ENCODE data around the gene TP63. TPM values are rescaled to one million over a fixed set of nuclear protein-coding genes. Genes with fewer than 3 reads are reported as not detected.

TP63 gene
- total RNA-seq, 1 experiment from 2014 or later = not detected

DNA sequence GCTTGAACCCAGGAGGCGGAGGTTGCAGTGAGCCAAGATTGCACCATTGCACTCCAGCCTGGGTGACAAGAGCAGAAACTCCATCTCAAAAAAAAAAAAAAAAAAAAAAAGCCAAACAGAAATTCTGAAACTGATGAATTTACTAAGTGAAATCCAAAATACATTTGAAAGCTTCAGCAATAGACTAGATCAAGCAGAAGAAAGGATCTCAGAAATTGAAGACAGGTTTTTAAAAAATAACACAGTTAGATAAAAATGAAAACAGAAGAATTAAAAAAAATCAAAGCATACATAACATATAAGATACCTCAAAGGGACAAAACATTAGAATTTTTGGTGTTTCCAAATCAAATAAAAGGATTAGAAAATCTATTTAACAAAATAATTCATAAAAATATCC is 114.4 kb downstream of the TP63 start:
- Histone ChIP-seq H4K8ac (replicated peaks; ENCODE audit: insufficient read length, low read depth, low read length) (no peak overlapping the region), H3K23me2 (ENCODE audit: insufficient read length, low read depth, low read length, poor library complexity, severe bottlenecking) (no peaks in the 10 kb centered on the region), H3K18ac (ENCODE audit: insufficient read length, low read depth, low read length) (no peak overlapping the region), H2BK120ac (ENCODE audit: low read depth, low read length, poor library complexity, severe bottlenecking) (no peak overlapping the region), H3K56ac (ENCODE audit: insufficient read length, low read depth, low read length) (no peak overlapping the region), H3K14ac (ENCODE audit: insufficient read depth, low read length) (no peak overlapping the region), H3K4me2 (ENCODE audit: insufficient read depth, insufficient read length, low read length) (no peak overlapping the region), H2AFZ (ENCODE audit: low read length) (no peak overlapping the region), H3T11ph (ENCODE audit: low read length) (no peak overlapping the region), H2AK5ac (ENCODE audit: insufficient read length, low read length) (no peak overlapping the region), H2BK20ac (ENCODE audit: low read depth, low read length, poor library complexity, severe bottlenecking) (no peak overlapping the region), H3K4ac (ENCODE audit: low read depth, low read length) (no peak overlapping the region), H2BK15ac (ENCODE audit: low read depth, low read length) (no peak overlapping the region), H3K79me1 (ENCODE audit: insufficient read depth, low read depth, low read length, poor library complexity, severe bottlenecking) (no peaks in the 10 kb centered on the region), H3K23ac (ENCODE audit: insufficient read length, low read depth, low read length) (no peak overlapping the region), H3K27ac (ENCODE audit: insufficient read length, low read depth, low read length) (no peak overlapping the region), H2BK12ac (ENCODE audit: insufficient read length, low read depth, low read length) (no peak overlapping the region), H4K20me1 (ENCODE audit: control insufficient read depth, insufficient read depth, insufficient read length) (no peaks in the 10 kb centered on the region), H3K9me3 (ENCODE audit: control insufficient read depth, low read depth, low read length) (no peaks in the 10 kb centered on the region), H3K9ac (ENCODE audit: extremely low read depth, insufficient read length, low read length) (no peak overlapping the region), H3K4me1 (ENCODE audit: insufficient read depth, low read length) (no peaks in the 10 kb centered on the region), H3K27me3 (ENCODE audit: insufficient read depth, low read length) (no peaks in the 10 kb centered on the region), H4K5ac (ENCODE audit: insufficient read length, low read depth, low read length) (no peak overlapping the region), H2BK5ac (ENCODE audit: insufficient read length, low read length) (no peak overlapping the region), H3K79me2 (ENCODE audit: insufficient read depth, low read length) (no peaks in the 10 kb centered on the region), H4K91ac (ENCODE audit: insufficient read length, low read depth, low read length) (no peak overlapping the region)
- H3K36me3 Mint-ChIP-seq (ENCODE audit: insufficient read depth in 1 of 3, low read depth in 3 of 3) = no peaks in the 10 kb centered on the region
- no peak overlapping the region for H3K4me3 Mint-ChIP-seq
- no CpG with 5 or more reads among the region's 1 CpG for whole genome bisulfite sequencing (ENCODE audit: extremely low coverage, insufficient read length, low lambda C conversion rate)
- H3K9me3 Mint-ChIP-seq = 0 out of 5 replicates have a peak, but pooled peaks cover 0 to 4% of the 10 kb centered on the region in 2 experiments
- no peak for DNase-seq
- H3K4me1 Mint-ChIP-seq = no peaks in the 10 kb centered on the region
- TF ChIP-seq, protein P1, sequence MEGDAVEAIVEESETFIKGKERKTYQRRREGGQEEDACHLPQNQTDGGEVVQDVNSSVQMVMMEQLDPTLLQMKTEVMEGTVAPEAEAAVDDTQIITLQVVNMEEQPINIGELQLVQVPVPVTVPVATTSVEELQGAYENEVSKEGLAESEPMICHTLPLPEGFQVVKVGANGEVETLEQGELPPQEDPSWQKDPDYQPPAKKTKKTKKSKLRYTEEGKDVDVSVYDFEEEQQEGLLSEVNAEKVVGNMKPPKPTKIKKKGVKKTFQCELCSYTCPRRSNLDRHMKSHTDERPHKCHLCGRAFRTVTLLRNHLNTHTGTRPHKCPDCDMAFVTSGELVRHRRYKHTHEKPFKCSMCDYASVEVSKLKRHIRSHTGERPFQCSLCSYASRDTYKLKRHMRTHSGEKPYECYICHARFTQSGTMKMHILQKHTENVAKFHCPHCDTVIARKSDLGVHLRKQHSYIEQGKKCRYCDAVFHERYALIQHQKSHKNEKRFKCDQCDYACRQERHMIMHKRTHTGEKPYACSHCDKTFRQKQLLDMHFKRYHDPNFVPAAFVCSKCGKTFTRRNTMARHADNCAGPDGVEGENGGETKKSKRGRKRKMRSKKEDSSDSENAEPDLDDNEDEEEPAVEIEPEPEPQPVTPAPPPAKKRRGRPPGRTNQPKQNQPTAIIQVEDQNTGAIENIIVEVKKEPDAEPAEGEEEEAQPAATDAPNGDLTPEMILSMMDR (conservative IDR thresholded peaks at IDR 0.05) = no peak
- no peaks in the 10 kb centered on the region for H3K27me3 Mint-ChIP-seq (ENCODE audit: low read depth)
- H3K27ac Mint-ChIP-seq = no peak overlapping the region

All from H9 (cell line).